ENCODE measurements around the gene RPL38.

DNA sequence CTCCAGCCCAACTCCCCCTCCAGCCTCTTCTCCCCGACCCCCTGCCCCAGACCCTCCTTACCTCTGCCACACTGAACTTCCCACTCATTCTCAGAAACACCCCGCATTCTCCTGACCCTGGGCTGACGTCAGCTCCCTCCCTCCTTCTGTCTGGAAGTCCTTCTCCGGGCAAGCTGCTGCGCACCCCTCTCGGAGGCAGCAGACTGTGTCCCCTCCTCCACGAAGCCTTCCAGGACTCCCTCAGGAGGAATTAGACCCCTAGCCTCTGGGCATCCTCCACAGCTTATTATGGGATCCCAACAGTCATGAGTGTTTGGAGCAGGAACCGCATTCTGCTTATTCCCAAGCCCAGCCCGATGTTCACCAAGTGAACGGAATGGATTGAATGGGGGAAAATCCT is 3.4 kb upstream of the RPL38 start:
- TF ChIP-seq EZH2 (IDR thresholded peaks at IDR 0.05; ENCODE audit: insufficient read depth, poor library complexity, severe bottlenecking) = no peak
- no peak for TF ChIP-seq EZH2phosphoT487 (IDR thresholded peaks at IDR 0.05; ENCODE audit: insufficient read depth, low read depth)
